ENCODE data around the gene ZNF132. TPM values are rescaled to one million over a fixed set of nuclear protein-coding genes. Genes with fewer than 3 reads are reported as not detected.
"Not testable (repeated sequence)": the region's sequence is repeated elsewhere in the genome, so short reads cannot be mapped to it uniquely, and the experiment has no call there.

The ZNF132 gene
- total RNA-seq, 4 donors from 2014 or later: 3.7 to 6.7 (median 4.5) TPM

- Histone ChIP-seq H3K27ac (replicated peaks in 1 of 4) (peak overlapping the region in 3 of 4 donors; percentile 84 to 92 (median 92)), H3K36me3 (no peaks in the 10 kb centered on the region), H3K27me3 (no peaks in the 10 kb centered on the region), H3K4me3 (peak overlapping the region; percentile 84 to 92 (median 88)), H3K4me1 (peaks cover 18 to 31% (median 28%) of the 10 kb centered on the region in 4 donors), H3K9me3 (no peaks in the 10 kb centered on the region)
- 75% methylated on average over 10 of the region's 10 CpGs for WGBS
- TF ChIP-seq EP300 (IDR thresholded peaks at IDR 0.05): no peak
- TF ChIP-seq, protein P1, sequence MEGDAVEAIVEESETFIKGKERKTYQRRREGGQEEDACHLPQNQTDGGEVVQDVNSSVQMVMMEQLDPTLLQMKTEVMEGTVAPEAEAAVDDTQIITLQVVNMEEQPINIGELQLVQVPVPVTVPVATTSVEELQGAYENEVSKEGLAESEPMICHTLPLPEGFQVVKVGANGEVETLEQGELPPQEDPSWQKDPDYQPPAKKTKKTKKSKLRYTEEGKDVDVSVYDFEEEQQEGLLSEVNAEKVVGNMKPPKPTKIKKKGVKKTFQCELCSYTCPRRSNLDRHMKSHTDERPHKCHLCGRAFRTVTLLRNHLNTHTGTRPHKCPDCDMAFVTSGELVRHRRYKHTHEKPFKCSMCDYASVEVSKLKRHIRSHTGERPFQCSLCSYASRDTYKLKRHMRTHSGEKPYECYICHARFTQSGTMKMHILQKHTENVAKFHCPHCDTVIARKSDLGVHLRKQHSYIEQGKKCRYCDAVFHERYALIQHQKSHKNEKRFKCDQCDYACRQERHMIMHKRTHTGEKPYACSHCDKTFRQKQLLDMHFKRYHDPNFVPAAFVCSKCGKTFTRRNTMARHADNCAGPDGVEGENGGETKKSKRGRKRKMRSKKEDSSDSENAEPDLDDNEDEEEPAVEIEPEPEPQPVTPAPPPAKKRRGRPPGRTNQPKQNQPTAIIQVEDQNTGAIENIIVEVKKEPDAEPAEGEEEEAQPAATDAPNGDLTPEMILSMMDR (IDR thresholded peaks at IDR 0.05): peak; percentile 11 to 29 (median 11)
- DNase-seq (ENCODE audit: extremely low spot score): no peak
- intact Hi-C loops (cut with DNase I): no loop called here
Observed at GRCh38 chr19:58406818-58407657, 32.9 kb downstream of the ZNF132 start.

DNA sequence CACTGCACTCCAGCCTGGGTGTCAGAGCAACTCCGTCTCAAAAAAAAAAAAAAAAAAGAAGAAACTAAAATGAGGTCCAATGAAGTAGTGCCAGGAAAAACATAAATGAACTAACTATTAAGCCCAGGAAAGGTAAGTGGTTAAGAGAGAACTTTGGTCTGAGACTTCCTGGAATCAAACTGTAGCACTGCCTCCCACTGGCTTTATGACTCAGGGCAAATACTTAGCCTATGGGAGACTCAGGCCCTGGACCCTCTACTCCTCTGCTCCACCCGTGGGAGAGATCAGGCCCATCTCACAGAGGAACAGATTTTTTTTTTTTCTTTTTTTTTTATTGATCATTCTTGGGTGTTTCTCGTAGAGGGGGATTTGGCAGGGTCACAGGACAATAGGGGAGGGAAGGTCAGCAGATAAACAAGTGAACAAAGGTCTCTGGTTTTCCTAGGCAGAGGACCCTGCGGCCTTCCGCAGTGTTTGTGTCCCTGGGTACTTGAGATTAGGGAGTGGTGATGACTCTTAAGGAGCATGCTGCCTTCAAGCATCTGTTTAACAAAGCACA is 36.0 kb downstream of the ZNF132 start:
- 80% methylated on average over 5 of the region's 5 CpGs for WGBS
- not testable (repeated sequence) for H3K27me3 ChIP-seq; H3K27ac ChIP-seq (replicated peaks in 1 of 4); H3K9me3 ChIP-seq; H3K4me3 ChIP-seq; H3K36me3 ChIP-seq; DNase-seq (ENCODE audit: extremely low spot score)
- peaks cover 23 to 37% (median 34%) of the 10 kb centered on the region in 4 donors for H3K4me1 ChIP-seq
- intact Hi-C loops (cut with DNase I): loop anchor here (5.0 kb wide), 1 partner anchor 33 kb away; no protein-coding TSS in a partner anchor

DNA sequence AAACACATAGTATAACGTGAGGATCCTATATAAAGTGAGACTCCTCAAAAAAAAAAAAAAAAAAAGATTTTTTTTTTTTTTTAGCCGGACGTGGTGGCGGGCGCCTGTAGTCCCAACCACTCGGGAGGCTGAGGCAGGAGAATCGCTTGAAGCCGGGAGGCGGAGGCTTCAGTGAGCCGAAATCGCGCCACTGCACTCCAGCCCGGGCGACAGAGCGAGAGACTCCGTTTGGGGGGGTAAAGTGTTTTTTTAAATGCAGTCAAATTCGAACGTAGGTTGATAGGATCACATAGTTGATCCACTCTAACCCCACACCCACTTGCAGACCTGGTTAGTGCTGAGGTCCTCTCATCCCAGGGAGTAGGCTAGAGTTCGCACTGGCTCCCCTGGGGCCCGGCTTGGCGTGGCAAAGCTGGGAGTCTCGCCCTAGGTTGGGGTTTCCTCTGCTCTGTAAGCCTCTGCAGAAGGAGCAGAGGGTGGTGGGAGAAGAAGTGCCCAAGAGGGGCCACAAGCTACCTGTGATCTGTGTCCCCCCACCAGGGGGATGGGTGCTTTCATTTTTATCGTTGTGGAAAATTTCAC is 38.0 kb downstream of the ZNF132 start:
- H3K36me3 ChIP-seq: no peaks in the 10 kb centered on the region
- H3K9me3 ChIP-seq: no peaks in the 10 kb centered on the region
- peak overlapping the region; percentile 60 to 67 (median 65) for H3K4me3 ChIP-seq
- DNase-seq (ENCODE audit: extremely low spot score): no peak
- peak overlapping the region; percentile 70 to 81 (median 70) for H3K27ac ChIP-seq (replicated peaks in 1 of 4)
- intact Hi-C loops (cut with DNase I): loop anchor here (5.0 kb wide), 1 partner anchor 35 kb away; no protein-coding TSS in a partner anchor
- peaks cover 0 to 12% (median 4%) of the 10 kb centered on the region in 4 donors for H3K27me3 ChIP-seq
- TF ChIP-seq POLR2A (IDR thresholded peaks at IDR 0.05; ENCODE audit: low read depth): no peak
- TF ChIP-seq POLR2AphosphoS5 (IDR thresholded peaks at IDR 0.05): no peak
- TF ChIP-seq, protein P1 (IDR thresholded peaks at IDR 0.05): no peak
- no peak for TF ChIP-seq EP300 (IDR thresholded peaks at IDR 0.05)
- 28% methylated on average over 23 of the region's 23 CpGs for WGBS
- H3K4me1 ChIP-seq: peaks cover 14 to 27% (median 23%) of the 10 kb centered on the region in 4 donors

- Histone ChIP-seq H3K36me3 (no peaks in the 10 kb centered on the region), H3K4me1 (peaks cover 14 to 32% (median 27%) of the 10 kb centered on the region in 4 donors), H3K27ac (replicated peaks in 1 of 4) (peak overlapping the region; percentile 70 to 81 (median 70)), H3K27me3 (peaks cover 0 to 18% (median 8%) of the 10 kb centered on the region in 4 donors), H3K9me3 (no peaks in the 10 kb centered on the region), H3K4me3 (peak overlapping the region; percentile 60 to 67 (median 65))
- under 1% methylated on average over 50 of the region's 80 CpGs for WGBS
- TF ChIP-seq, protein P1 (IDR thresholded peaks at IDR 0.05): peak in 1 of 3 experiments; percentile 17
- no peak for TF ChIP-seq POLR2A (IDR thresholded peaks at IDR 0.05; ENCODE audit: low read depth)
- TF ChIP-seq EP300 (IDR thresholded peaks at IDR 0.05): no peak
- TF ChIP-seq POLR2AphosphoS5 (IDR thresholded peaks at IDR 0.05): peak; percentile 82 to 90
- peak; percentile 100 for DNase-seq (ENCODE audit: extremely low spot score)
- intact Hi-C loops (cut with DNase I): loop anchor here (5.0 kb wide), 1 partner anchor 36 kb away; no protein-coding TSS in a partner anchor
Observed at GRCh38 chr19:58400916-58401839, 38.8 kb downstream of the ZNF132 start.

Data from esophagus muscularis mucosa (tissue), 4 donors.